HG03135 (cell line): ENCODE results near the gene PDZD11.
"Not testable (repeated sequence)": the region's sequence is repeated elsewhere in the genome, so short reads cannot be mapped to it uniquely, and the experiment has no call there.

Source experiments
- ATAC-seq: cut with Tn5 transposase; IDR thresholded peaks from one replicate; pipeline ENCODE4 v1.9.1; 2021; ENCODE audit warnings: mild to moderate bottlenecking, moderate library complexity; ENCODE audit not compliant: unreplicated experiment

The PDZD11 gene

GRCh38 chrX:70257423-70258288, 32.1 kb downstream of the PDZD11 start:
- no peak for ATAC-seq

DNA sequence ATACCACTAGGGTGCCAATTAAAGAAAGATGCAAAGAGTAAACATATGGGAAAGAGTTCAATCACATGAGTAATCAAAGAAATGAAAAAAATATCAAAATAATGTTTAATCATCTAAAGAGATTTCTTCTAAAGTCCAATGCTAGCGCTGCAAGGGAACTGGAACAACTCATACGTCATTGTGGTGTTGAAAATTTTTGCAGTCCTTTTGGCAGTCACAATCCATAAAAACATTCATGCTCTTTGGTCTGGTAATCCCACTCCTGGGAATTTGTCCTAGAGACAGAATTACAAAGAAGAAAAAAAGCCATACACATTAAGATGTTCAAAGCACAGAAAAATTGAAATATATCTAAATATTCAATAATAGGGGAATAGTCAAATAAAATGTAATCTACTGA, 34.3 kb downstream of the PDZD11 start:
- ATAC-seq = no peak

DNA sequence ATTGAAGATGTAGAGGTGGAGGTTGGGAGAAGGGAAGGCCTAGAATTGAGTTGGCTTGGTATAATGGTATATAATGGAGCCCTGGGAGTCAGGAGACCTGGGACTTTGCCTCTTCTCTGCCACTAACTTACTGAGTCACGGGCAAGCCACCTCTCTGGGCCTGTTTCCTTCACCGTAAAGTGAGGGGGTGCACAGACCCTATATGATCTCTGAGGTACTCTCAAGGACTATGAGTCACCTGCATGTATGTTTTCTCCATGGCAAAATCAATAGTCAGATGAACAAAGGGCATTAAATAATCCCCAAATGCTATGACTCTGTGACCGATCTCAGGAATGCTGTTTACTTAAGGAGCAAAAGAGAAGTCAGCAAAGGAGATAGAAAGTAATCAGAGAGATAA, 34.8 kb downstream of the PDZD11 start:
- ATAC-seq = no peak

DNA sequence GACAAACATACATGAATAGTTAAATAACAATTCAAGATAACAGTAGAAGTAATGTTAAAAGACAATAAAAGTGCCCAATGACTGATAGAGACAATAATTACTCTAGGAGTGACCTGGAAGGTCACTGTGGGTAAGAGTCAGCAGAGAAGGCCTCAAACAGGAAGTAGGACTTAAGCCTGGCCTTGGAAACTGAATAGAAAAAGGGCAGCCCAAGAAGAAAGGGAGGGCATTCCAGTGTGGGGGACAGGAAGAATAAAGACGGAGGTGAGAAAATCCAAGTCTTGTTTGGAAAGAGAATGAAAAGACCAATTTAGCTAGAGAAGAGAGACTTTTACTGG, 35.7 kb downstream of the PDZD11 start:
- ATAC-seq = no peak

GRCh38 chrX:70253377-70254062, 36.2 kb downstream of the PDZD11 start:
- ATAC-seq = no peak

DNA sequence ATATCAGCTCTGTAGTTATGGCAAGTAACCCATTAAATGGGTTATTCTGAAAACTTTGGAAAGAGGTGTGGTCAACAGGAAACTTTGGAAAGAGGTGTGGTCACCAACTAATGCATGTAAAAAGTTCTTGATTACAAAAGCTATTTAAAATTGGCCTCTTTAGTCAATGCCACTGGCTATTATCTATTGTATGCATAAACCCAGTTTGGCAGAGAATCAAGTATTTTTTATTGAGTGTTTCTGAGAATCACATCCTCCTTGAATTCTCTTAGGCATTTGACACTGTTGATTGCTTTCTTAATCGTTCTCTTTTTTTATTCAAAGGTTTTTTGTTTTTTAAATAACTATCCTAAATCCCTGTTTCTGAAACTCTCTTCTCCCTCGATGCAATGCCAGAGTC, 37.2 kb downstream of the PDZD11 start:
- no peak for ATAC-seq

GRCh38 chrX:70247252-70247651, 42.5 kb downstream of the PDZD11 start:
- no peak for ATAC-seq

DNA sequence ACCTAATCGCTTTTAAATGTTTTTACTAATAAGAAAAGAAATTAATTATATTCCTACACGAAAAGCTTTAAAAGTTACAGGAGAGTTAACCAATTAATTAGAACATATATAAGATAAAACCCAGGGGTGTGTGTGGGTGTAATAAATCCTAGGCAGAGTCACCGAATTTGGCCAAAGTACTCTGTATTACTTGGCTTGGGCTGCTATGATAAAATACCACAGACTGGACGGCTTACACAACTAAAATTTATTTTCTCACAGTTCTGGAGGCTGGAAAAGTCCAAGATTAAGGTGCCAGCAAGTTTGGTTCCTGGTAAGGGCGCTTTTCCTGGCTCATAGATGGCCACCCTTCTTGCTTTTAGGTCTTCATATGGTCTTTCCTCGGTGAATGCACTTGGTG, 44.8 kb downstream of the PDZD11 start:
- no peak for ATAC-seq

DNA sequence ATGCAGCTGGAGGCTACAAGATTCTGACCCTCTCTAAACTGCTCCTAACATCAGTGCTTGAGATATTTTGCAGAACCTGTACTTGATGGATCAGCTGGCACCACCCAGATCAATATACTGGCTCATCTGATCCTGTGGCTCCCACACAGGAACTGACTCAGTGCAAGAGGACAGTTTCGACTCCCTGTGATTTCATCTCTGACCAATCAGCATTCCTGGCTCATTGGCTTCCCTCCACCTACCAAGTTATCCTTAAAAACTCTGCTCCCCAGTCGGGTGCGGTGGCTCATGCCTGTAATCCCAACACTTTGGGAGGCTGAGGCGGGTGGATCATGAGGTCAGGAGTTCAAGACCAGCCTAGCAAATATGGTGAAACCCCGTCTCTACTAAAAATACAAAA, 46.1 kb downstream of the PDZD11 start:
- not testable (repeated sequence) for ATAC-seq

DNA sequence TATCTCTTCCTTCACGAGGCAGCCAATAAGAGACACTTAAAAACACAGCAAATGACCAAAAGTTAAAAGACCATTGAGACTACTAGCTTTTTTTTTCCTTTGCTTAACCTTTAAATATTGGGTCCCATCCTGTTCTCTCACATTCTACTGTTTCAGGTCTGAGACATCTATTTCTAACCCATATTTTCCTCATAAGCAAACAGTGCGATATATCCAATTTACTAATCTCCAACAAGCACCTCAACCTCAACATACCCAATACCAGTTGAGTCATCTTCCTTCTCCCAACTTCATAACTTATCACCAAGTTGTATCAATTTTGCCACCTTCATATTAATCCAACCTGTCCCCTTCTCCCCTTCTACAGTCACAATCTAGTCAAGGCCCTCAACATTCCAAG, 48.2 kb downstream of the PDZD11 start:
- no peak for ATAC-seq

GRCh38 chrX:70240751-70241150, 49.0 kb downstream of the PDZD11 start:
- no peak for ATAC-seq
